ENCODE data around the gene SCCPDH. TPM values are rescaled to one million over a fixed set of nuclear protein-coding genes. Genes with fewer than 3 reads are reported as not detected.

SCCPDH gene
- total and polyA plus RNA-seq, 9 of the 15 experiments (the other 6 are each of a cell fraction or from before 2014, with no cell fraction given), result 7.0 to 61.9 (median 38.3) TPM

DNA sequence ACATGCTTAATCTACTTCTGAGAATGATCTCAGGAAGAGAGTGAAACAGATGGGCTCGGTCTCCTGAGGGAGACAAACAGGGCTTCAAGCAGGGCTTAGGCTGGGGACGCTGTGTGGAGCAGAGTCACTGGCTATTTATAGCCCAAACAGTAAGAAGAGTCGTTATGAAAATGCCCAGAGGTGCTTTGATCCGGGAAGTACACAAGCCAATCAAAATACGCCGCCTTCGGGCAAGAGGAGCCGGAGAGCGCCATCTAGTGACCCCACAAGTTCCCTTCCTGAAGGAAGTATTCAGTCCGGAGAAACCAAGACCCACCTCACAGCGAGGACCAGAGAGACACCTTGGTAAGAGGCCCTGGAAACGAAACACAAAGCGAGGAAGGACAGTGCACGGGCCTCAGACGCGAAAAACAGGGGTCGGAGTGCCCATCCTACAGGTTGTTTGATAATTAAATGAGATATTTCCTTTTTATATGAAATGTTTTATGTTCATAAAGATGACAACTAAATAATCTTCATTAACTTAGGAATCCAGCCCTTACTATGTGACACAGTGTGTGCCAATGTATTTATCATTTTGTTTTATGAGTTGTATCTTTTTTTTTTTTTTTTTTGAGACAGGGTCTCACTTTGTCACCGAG, 25.0 kb upstream of the SCCPDH start (continued):
- TF ChIP-seq NFYB (IDR thresholded peaks at IDR 0.05; ENCODE audit: extremely low read depth, insufficient read length) (peak; percentile 71), ARID2 (IDR thresholded peaks at IDR 0.05) (peak; percentile 14; the same call in 1 of the 2 replicates), NCOA6 (IDR thresholded peaks at IDR 0.05) (no peak), SIN3A (IDR thresholded peaks at IDR 0.05; ENCODE audit: borderline replicate concordance in 2 of 2, control insufficient read depth in 1 of 2, low read depth in 2 of 2, low read length in 2 of 2) (no peak), FOXA3 (CRISPR knock-in tag; conservative IDR thresholded peaks at IDR 0.05 in 1 of 2, IDR thresholded peaks at IDR 0.05 in 1 of 2) (peak in 1 of 2 experiments; percentile 40; a peak in 1 of 4 replicates), TARDBP (IDR thresholded peaks at IDR 0.05) (no peak), NCOA2 (IDR thresholded peaks at IDR 0.05; ENCODE audit: partially characterized antibody in 2 of 2) (no peak), ATF7 (IDR thresholded peaks at IDR 0.05) (peak; percentile 66), FOXJ3 (CRISPR knock-in tag; IDR thresholded peaks at IDR 0.05) (no peak), BHLHE40 (IDR thresholded peaks at IDR 0.05; ENCODE audit: low read length) (no peak), SMAD4 (CRISPR knock-in tag; conservative IDR thresholded peaks at IDR 0.05) (0 out of 2 replicates have a peak, but pooled peaks have one; percentile 28), ZNF174 (CRISPR knock-in tag; IDR thresholded peaks at IDR 0.05) (no peak), EP300 (IDR thresholded peaks at IDR 0.05; ENCODE audit: low read length) (peak; percentile 50; the same call in 1 of the 2 replicates), ZKSCAN8 (CRISPR knock-in tag; IDR thresholded peaks at IDR 0.05) (no peak), FOXK2 (conservative IDR thresholded peaks at IDR 0.05 in 1 of 2, IDR thresholded peaks at IDR 0.05 in 1 of 2; ENCODE audit: low read depth in 2 of 2) (peak; percentile 89 to 91)
- TF ChIP-seq, protein P1, sequence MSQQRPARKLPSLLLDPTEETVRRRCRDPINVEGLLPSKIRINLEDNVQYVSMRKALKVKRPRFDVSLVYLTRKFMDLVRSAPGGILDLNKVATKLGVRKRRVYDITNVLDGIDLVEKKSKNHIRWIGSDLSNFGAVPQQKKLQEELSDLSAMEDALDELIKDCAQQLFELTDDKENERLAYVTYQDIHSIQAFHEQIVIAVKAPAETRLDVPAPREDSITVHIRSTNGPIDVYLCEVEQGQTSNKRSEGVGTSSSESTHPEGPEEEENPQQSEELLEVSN (IDR thresholded peaks at IDR 0.05; ENCODE audit: borderline replicate concordance in 1 of 2, extremely low read depth in 1 of 2, insufficient read depth in 1 of 2, insufficient read length in 1 of 2, low read depth in 1 of 2, low read length in 1 of 2, poor library complexity in 1 of 2, severe bottlenecking in 1 of 2), result peak in 1 of 2 experiments; percentile 44
- TF ChIP-seq, protein P2, sequence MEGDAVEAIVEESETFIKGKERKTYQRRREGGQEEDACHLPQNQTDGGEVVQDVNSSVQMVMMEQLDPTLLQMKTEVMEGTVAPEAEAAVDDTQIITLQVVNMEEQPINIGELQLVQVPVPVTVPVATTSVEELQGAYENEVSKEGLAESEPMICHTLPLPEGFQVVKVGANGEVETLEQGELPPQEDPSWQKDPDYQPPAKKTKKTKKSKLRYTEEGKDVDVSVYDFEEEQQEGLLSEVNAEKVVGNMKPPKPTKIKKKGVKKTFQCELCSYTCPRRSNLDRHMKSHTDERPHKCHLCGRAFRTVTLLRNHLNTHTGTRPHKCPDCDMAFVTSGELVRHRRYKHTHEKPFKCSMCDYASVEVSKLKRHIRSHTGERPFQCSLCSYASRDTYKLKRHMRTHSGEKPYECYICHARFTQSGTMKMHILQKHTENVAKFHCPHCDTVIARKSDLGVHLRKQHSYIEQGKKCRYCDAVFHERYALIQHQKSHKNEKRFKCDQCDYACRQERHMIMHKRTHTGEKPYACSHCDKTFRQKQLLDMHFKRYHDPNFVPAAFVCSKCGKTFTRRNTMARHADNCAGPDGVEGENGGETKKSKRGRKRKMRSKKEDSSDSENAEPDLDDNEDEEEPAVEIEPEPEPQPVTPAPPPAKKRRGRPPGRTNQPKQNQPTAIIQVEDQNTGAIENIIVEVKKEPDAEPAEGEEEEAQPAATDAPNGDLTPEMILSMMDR (IDR thresholded peaks at IDR 0.05 in 2 of 3, conservative IDR thresholded peaks at IDR 0.05 in 1 of 3; ENCODE audit: insufficient read depth in 2 of 3, low read depth in 1 of 3, low read length in 3 of 3), result peak; percentile 92 to 97 (median 97)
- TF ChIP-seq, protein P3, sequence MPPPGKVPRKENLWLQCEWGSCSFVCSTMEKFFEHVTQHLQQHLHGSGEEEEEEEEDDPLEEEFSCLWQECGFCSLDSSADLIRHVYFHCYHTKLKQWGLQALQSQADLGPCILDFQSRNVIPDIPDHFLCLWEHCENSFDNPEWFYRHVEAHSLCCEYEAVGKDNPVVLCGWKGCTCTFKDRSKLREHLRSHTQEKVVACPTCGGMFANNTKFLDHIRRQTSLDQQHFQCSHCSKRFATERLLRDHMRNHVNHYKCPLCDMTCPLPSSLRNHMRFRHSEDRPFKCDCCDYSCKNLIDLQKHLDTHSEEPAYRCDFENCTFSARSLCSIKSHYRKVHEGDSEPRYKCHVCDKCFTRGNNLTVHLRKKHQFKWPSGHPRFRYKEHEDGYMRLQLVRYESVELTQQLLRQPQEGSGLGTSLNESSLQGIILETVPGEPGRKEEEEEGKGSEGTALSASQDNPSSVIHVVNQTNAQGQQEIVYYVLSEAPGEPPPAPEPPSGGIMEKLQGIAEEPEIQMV (tag; conservative IDR thresholded peaks at IDR 0.05; ENCODE audit: low read depth), result peak; percentile 76
- TF ChIP-seq, protein P4, sequence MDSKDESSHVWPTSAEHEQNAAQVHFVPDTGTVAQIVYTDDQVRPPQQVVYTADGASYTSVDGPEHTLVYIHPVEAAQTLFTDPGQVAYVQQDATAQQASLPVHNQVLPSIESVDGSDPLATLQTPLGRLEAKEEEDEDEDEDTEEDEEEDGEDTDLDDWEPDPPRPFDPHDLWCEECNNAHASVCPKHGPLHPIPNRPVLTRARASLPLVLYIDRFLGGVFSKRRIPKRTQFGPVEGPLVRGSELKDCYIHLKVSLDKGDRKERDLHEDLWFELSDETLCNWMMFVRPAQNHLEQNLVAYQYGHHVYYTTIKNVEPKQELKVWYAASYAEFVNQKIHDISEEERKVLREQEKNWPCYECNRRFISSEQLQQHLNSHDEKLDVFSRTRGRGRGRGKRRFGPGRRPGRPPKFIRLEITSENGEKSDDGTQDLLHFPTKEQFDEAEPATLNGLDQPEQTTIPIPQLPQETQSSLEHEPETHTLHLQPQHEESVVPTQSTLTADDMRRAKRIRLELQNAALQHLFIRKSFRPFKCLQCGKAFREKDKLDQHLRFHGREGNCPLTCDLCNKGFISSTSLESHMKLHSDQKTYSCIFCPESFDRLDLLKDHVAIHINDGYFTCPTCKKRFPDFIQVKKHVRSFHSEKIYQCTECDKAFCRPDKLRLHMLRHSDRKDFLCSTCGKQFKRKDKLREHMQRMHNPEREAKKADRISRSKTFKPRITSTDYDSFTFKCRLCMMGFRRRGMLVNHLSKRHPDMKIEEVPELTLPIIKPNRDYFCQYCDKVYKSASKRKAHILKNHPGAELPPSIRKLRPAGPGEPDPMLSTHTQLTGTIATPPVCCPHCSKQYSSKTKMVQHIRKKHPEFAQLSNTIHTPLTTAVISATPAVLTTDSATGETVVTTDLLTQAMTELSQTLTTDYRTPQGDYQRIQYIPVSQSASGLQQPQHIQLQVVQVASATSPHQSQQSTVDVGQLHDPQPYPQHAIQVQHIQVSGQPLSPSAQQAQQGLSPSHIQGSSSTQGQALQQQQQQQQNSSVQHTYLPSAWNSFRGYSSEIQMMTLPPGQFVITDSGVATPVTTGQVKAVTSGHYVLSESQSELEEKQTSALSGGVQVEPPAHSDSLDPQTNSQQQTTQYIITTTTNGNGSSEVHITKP (IDR thresholded peaks at IDR 0.05; ENCODE audit: partially characterized antibody), result peak; percentile 47
